GM18526 (cell line): ENCODE measurements around the gene ZSWIM3.

Experiments
- POLR2A ChIP-seq: IDR thresholded peaks from 3 replicates; pipeline ENCODE4 v1.6.1; 2011; ENCODE audit not compliant: insufficient read length; ENCODE audit errors: extremely low read depth

The ZSWIM3 gene

DNA sequence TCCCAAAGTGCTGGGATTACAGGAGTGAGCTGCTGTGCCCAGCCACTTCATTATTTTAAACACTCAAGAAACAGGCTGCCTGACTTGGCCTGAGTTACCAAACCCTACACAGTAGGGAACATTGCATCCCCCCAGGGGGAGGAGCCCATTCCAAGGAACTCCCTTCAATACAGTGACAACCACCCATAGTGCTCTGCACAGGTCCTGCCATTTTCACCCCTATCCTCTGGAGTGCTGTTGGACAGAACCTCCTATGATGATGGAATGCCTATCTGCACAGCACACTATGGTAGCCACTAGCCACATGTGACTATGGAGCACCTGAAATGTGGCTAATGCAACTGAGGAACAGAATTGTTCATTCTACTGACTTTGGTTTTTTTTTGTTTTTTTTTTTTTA, 12.0 kb upstream of the ZSWIM3 start:
- TF ChIP-seq POLR2A: no peak

DNA sequence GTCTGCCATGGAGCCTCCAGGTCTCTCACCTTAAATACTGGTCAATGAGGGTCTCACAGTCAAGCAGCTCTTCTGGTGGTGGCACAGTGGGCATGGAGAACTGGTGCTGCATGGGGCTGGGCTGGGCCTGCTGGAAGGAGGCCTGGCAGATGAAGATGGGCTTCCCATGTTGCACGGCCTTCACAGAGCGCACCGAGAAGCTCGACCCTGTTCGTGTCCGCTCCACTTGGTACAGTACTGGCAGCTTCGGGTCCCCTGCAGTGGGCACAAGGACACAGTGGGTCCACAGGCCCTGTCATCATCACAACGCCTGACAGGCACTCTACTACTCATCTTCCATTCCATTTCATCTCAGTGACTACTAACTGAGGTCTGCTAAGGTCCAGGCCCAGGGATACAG, 9.0 kb upstream of the ZSWIM3 start:
- no peak for TF ChIP-seq POLR2A

DNA sequence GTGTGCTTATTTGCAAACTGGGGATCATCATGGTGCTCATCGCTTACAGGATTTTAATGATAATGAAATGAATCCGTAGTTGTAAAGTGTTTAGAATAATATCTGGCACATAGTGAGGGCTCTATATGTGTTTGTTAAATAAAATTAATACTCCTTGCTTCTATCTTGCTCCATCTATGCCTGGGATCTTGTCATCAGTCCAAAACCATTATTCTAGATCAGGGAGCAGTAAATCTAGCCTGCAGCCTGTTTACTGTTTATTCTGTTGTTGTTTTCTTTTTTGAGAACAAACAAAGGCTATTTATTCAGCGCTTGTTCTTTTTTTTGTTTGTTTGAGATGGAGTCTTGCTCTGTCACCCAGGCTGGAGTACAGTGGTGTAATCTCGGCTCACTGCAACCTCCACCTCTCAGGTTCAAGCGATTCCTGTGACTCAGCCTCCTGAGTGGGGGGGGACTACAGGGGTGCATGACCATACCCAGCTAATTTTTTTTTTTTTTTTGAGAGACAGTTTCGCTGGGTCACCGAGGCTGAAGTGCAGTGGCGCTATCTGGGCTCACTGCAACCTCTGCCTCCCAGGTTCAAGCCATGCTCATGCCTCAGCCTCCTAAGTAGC, 8.3 kb upstream of the ZSWIM3 start:
- TF ChIP-seq POLR2A: no peak

DNA sequence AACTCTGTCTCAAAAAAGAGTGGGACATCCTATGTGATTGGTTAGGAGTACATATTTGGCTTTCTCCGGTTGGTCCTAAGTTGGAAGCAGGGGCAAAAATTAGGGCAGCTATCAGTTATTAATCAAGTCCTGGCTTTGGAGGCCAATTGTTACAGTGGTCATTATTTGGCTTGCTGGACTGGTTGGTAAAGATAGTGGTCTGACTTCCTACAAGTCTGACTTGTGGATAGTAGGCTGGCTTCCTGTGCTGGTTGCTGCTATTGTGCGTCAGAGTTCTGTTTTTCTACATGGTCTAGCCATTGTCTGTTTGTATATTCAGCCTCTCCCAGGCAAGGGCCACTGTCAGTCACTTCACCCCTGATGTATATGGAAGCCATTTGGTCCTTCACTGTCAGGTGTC, 7.2 kb upstream of the ZSWIM3 start:
- TF ChIP-seq POLR2A: no peak

DNA sequence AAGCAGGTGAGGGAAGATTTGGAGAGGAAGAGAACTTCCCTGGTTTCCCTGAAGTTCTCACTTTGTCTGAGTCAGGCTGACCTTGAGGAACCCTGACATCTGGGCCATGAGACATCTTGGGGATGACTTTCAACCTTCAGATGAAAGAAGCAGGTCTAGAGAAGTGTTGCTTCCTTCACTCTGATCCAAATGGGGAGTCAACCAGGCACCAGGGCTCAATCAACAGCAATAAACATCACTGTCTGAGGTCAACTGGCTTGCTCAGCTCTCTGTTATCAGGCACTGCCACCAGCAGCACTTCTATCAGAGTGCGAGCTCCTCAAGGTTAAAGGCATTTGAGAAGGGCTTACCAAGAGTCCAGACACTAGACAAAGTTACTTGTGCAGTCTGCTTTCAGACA, 6.5 kb upstream of the ZSWIM3 start:
- no peak for TF ChIP-seq POLR2A

DNA sequence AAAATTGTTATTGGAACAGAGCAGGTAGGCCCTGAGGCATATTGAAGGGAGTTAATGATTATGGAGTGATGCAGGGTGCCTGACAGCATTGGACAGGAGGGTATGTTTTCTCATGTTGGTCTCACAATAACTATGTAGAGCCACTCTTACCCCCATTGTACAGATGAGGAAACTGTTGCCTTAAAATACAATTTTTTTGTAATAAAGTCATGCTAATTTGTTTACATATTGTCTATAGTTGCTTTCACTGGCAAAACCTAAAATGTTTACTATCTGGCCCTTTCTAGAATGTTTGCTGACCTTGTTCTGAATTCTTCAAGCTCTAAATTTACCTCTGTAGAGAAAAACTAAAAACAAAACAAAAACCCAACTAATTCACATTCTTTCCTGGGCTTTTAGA, 5.9 kb upstream of the ZSWIM3 start:
- no peak for TF ChIP-seq POLR2A

DNA sequence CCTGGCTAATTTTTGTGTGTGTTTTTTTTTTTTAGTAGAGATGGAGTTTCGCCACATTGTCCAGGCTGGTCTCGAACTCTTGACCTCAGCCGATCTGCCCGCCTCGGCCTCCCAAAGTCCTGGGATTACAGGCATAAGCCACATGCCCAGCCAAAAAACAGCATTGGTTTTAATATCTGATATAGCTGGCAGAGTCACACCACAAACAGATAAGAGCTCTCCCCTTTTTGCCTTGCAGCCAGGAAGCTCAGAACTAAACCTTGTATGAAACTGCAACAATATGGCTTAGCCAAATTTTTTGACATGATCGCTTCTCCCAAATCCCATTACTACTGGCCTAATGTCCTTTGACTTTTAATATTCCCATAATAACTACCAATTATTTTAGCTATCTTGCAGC, 5.1 kb upstream of the ZSWIM3 start:
- no peak for TF ChIP-seq POLR2A

DNA sequence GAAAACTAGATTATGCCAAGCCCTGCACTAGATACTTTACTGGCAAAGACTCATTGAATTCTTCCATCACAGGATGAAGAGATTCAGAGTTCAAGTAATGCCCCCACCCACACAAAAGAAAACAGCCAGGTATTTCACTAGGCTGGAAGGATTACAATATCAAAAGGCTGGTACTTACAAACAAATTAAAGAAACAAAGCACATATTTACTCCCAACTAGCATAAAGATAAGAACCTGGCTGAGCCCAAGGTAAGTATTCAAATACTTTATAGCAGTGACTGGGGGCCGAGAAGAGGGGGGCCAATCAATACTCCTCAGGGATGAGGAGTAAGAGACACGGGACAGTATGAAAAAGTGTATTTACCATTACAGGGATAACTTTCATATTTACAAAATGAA, 3.9 kb upstream of the ZSWIM3 start:
- TF ChIP-seq POLR2A: no peak

DNA sequence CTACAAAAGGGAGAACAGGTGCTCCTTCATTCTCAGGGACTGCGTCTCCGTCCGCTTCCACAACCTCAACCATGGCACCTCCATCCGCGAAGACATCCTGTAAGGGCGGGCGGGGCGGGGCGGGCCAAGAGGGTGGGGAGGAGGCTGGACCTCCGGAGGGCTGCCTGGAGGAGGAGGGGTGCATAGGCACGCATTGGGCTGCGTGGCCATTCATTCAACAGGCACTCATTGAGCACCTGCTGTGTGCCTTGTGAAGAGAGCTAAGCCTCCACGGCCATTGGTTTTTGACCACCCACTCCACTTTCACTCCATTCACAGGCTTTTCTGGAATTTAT, 435 bp downstream of the ZSWIM3 start:
- TF ChIP-seq POLR2A: peak; percentile 1

DNA sequence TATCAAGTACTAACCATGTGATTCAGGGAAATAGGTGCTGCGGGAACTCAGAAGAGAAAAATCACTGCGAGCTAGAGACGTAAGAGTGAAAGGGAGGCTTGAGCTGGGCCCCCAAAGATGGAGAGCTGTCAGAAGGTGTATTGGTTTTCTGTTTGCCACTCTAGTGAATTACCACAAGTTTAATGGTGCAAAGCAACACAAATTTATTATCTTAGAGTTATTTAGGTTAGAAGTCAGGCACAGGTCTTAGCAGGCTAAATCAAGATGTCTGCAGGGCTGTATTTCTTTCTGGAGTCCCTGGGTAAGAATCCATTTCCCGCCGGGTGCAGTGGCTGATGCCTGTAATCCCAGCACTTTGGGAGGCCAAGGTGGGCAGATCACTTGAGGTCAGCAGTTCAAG, 2.5 kb downstream of the ZSWIM3 start:
- no peak for TF ChIP-seq POLR2A

DNA sequence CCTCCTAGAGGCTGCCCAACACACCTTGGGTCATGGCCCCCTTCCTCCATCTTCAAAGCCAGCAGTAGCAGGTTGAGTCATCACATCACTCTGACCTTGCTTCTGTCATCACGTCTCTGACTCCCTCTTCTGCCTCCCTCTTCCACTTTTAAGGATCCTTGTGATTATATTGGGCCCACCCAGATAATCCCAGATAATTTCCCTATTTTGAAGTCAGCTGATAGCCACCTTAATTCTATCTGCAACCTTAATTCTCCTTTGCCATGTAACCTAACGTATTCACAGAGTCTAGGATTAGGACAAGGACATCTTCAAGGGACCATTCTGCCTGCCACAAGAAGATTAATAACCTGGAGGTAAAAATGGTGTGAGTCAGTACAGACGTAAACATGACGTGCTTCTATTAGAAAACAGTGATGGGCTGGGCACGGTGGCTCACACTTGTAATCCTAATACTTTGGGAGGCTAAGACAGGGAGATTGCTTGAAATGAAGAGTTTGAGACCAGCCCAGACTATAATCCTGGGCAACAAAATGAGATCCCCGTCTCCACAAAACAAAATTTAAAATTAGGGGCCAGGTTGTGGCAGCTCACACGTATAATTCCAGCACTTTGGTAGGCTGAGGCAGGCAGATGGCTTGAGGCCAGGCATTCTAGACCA, 3.3 kb downstream of the ZSWIM3 start:
- no peak for TF ChIP-seq POLR2A

DNA sequence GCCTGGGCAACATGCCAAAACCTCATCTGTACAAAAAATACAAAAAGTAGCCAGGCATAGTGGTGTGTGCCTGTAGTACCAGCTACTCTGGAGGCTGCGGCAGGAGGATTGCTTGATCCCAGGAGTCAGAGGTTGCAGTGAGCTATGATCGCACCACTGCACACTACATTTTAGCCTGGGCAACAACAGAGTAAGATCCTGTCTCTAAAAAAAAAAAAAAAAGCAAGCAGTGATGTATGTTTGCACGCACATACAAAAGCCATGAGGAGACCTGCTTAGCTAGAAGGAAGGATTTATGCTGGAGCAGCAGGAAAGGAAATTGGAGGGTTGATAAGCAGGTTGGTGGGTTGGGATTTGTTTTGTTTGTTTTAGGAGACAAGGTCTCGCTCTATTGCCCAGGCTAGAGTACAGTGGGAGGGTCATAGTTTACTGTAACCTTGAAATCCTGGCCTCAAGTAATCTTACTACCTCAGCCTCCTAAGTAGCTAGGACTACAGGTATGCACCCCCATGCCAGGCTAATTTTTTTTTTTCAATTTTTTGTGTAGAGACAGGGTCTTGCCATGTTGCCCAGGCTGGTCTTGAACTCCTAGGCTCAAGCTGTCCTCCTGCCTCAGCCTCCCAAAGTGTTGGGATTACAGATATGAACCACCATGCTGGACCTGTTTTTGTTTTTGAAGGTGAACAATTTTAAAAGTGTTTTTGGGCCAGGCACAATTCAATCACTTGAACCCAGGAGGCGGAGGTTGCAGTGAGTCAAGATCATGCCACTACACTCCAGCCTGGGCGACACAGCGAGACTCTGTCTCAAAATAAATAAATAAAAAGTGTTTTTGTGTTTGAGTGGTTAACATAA, 4.0 kb downstream of the ZSWIM3 start:
- no peak for TF ChIP-seq POLR2A

DNA sequence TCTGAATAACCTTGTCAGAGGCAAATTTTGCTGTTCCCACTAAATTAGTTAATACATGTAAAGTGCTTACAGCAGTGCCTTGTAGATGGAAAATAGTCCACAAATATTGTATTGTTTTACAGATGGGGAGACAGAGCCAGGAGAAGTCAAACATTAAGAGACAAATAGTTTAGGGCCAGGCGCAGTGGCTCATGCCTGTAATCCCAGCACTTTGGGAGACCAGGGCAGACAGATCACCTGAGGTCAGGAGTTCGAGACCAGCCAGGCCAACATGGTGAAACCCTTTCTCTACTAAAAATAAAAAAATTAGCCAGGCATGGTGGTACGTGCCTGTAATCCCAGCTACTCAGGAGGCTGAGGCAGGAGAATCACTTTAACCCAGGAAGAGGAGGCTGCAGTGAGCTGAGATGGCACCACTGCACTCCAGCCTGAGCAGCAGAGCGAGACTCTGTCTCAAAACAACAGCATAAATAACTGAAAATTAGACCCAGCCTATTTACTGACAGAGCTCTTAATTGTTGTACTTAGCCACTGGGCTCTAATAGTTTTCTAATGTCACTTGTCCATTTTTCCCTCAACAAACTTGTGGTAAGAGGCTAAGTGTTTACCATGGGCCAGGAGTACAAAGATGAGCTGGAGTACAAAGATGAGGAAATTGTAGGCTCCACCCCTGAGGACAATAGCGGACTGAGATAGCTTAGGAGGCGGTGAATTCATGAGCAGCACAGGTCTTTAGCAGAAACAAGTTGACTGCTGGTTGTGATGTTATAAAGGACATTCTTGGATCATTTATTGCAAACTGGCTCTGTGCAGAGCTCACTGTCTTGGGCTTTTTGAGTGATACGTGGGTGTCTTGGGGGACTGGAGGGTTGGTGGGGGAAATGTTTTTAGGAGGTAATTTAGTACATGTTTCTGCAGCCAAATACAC, 6.4 kb downstream of the ZSWIM3 start:
- no peak for TF ChIP-seq POLR2A

DNA sequence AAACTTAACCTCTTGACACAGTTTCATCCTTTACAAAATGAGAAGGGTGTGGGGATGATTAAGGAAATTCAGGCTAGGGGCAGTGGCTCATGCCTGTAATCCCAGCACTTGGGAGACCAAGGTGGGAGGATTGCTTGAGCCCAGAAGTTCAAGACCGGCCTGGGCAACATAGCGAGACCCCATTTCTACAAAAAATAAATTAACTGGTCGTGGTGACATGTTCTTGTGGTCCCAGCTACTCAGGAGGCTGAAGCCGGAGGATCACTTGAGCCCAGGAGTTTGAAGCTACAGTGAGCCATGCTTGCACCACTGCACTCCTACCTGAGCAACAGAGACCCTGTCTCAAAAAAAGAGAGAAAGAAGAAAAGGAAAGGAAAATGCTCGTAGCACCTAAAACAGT, 9.0 kb downstream of the ZSWIM3 start:
- no peak for TF ChIP-seq POLR2A

DNA sequence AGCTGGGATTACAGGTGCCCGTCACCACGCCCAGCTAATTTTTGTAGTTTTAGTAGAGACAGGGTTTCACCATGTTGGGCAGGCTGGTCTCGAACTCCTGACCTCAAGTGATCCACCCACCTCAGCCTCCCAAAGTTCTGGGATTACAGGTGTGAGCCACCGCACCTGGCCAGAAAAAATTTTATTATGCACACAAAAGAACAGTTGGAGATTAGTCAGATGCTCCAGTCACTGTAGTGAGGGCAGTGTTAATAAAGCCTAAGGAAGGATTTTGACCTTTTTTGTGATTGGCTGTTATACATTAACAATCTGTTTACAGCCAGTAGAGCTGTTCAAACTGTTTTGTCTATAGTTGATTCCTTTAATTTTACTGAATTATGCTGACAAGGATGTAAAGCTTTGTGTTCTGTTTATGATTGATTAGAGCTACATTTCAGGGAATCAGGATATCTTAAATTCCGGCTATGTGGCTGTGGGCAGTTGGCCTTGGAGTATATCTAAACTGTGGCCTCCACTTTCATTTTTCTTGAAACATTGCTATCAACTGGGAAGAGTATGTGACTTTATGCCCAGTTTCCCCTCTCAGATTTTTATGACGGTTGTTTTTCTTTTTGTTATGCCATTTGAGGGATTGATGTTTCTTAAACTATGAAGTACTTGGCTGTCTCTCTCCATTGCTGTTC, 9.9 kb downstream of the ZSWIM3 start:
- TF ChIP-seq POLR2A: no peak
